GM19351 (cell line): Measurements from ENCODE around the gene CCDC187.

Source experiments
- ATAC-seq: cut with Tn5 transposase; IDR thresholded peaks from one replicate; pipeline ENCODE4 v1.9.1; 2021; ENCODE audit warnings: mild to moderate bottlenecking, moderate library complexity; ENCODE audit not compliant: unreplicated experiment

Gene CCDC187

DNA sequence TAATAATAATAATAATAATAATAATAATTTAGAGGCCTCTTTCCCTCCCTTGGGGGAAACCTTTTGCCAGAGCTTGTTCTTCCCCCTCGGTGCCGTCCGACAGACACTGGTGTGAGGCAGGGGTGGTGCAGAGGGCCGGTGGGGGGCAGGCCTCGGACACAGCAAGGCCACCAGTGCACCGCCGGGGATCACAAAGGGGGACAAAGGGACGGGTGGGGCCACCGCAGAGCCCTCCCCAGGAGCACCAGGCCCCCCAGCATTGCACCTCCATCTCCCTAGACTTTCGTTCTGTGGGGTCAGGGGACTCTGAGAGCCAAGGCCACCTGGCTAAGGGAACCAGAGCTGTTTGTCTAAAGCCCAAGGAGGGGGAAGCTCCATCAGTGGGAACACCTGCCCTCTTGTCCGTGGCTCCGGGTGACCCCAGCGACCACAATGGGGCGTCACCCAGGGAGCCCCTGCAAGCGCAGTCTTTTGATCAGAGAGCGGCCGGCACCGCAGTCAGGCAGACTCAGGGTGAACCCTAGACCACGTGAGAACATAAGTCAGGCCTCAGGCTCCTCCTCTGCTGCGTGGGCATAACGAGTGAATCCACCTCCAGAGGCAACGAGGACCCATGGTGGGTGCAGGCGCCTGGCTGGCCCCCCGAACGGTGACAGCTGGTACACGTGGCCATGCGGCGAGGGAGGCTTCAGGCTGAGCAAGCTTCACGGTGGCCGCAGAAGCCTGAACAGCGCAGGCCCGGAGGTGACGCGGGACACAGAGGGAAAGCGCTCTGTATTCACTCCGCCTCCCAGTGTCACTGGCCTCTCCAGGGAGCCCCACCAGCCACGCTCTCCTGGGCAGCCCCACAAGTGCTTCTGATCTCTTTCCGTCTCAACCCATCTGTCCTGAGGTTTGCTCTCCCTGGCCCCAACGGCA is 46.3 kb downstream of the CCDC187 start:
- ATAC-seq, result no peak

GRCh38 chr9:136255896-136256890 is 47.7 kb downstream of the CCDC187 start:
- no peak for ATAC-seq

- ATAC-seq, result no peak
Observed at GRCh38 chr9:136255166-136255538, 48.7 kb downstream of the CCDC187 start.

DNA sequence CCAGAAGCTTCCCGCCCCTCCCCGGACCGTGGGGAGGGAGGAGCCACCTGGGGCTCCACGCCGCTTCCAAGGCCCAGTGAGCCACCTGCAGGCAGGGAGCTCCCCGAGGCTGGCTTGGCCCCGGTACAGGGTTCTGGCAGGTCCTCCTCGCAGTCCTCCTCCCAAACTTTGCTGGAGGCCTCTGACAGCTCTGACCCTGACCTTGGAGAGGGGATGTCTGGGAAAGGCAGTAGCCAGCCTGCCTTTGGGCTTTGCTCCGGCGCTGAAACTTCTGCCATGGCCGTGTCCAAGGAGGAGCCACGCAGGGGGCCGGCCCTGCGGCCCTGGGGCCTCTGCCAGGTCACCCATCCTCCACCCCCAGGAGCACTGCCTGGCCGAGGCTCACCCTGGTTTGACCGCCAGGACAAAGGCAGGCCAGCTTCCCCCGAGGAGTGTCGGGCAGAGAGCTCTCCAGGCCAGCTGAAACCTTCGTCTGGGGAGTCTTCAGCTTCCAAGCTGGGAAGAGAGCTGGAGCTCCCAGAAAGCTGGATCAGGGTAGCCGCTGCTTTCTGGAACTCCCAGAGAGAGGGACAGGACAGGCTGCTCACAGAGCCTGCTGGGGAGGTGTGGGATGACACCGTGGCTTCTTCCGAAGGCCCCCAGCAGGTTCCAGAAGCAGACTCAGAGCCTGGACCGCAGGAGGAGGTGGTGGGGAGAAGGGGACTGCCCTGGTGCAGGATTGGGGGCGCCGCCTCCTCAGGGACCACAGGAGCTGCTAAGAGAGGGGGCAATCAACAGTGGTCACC is 49.3 kb downstream of the CCDC187 start:
- ATAC-seq, result no peak

DNA sequence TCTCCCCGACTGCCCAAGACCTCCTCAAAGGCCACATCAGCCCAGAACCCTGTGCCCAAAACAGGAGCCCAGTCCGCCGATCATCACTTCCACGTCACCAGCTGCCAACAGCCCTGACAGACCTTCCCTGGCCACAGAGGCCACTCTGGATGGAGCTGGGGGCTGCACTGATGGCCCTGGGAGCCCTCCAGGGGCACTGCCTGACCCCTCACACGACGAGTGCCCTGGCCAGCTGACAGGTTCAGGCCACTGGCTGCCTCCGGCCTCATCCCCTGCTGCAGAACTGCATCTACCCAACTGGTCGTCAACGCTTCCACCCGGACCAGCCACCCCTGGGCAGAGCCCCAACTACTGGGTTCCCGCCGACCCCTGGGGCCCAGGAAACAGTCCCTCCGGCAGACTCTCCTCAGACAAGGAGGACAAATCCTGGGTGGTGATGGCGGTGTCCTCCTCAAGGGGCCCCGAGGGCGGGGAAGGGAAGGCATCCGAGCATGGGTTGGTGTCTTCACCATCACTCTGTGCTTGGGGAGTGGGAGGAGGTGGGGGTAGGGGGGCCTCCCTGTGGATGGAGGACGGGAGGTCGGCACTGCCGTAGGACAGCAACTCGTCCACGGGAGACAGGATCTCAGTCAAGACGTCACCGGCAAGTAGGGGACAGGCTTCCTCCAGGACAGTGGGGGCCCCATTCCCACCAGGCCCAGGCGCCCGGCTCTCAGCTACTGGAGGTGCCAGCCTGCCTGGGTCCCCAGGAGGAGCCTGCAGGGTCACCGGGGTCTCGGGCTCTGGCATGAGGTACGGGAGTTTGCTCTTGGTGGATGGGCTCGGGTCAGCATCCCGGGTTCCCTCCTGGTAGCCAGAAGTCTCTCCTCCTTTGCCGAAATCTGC is 50.4 kb downstream of the CCDC187 start:
- no peak for ATAC-seq

DNA sequence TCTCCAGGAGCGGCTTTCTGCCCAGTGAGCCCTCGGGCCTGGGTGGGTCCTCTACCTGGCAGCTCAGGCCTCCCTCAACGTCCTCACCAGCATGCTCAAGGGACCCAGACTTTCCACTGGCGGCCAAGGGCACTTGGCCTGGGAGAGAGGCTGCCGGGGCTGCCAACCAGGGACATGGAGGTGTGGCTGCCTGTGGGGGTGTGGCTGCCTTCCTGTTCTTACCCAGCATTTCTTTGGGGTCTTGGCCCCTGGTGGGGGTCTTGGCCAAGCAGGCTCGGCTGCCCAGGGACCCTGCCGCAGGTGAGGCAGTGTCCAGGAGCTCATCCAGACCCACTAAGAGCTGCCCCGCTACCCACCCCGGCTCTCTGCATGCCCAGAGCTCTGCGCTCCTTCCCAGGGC is 51.0 kb downstream of the CCDC187 start:
- ATAC-seq, result no peak

DNA sequence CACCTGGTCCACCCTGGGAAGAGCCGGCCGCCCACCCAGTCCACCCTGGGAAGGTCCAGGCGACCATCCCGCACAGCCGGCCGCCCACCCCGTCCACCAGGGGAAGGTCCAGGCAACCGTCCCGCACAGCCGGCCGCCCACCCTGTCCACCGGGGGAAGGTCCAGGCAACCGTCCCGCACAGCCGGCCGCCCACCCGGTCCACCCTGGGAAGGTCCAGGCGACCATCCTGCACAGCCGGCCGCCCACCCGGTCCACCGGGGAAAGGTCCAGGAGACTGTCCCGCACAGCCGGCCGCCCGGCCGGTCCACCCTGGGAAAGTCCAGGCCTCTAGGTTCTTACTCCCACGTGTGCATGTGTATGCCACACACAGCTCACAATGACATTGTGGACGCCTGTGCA is 51.6 kb downstream of the CCDC187 start:
- ATAC-seq, result no peak

DNA sequence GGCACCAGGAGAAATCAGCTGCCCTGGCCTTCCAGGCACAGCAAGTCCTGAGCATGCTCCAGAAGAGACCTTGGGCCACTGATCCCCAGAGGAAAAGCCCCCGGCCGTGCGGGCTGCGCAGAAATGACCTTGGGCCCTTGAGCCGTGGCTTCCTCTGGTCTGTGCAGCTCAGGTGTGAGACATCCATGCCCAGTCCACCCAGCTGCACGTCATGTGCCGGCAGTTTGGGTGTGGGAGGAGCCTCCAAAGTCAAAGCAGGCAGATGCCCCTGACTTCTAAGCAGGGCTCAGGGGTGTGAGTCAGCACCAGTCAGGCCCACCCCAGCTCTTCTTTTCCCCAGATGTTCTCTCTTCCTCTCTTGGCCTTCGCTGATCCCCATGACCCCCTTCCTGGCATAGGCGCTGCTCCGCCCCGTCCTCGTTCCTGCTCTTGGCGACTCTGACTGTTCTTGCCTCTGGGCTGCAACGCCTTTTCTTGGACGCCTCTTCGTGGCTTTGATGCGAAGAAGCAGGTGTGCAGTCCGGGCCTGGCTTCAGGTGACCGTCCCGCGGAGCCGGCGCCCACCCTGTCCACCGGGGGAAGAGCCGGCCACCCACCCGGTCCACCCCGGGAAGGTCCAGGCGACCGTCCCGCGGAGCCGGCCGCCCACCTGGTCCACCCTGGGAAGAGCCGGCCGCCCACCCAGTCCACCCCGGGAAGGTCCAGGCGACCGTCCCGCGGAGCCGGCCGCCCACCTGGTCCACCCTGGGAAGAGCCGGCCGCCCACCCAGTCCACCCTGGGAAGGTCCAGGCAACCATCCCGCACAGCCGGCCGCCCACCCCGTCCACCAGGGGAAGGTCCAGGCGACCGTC is 52.4 kb downstream of the CCDC187 start:
- ATAC-seq, result no peak

DNA sequence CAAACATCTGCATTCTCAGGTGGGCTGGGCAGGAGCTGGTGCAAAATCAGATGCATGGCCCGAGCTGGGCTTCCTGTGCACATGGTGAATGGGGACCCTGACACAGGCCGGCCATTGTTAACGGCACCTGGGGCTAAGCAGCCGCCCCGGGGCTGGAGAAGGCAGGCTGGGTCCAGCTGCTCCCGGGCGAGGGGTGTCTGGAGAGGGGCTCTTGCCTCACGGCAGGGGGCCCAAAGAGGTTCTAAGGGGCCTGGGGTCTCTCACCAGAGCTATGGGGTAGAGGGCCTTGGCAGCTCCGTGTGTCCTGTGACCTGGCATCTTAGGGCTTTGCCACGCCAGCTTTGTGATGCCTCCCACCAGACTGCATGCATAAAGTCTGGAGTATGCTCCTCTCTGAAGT is 53.2 kb downstream of the CCDC187 start:
- ATAC-seq, result no peak

- no peak for ATAC-seq
Observed at GRCh38 chr9:136249877-136250559, 53.9 kb downstream of the CCDC187 start.

DNA sequence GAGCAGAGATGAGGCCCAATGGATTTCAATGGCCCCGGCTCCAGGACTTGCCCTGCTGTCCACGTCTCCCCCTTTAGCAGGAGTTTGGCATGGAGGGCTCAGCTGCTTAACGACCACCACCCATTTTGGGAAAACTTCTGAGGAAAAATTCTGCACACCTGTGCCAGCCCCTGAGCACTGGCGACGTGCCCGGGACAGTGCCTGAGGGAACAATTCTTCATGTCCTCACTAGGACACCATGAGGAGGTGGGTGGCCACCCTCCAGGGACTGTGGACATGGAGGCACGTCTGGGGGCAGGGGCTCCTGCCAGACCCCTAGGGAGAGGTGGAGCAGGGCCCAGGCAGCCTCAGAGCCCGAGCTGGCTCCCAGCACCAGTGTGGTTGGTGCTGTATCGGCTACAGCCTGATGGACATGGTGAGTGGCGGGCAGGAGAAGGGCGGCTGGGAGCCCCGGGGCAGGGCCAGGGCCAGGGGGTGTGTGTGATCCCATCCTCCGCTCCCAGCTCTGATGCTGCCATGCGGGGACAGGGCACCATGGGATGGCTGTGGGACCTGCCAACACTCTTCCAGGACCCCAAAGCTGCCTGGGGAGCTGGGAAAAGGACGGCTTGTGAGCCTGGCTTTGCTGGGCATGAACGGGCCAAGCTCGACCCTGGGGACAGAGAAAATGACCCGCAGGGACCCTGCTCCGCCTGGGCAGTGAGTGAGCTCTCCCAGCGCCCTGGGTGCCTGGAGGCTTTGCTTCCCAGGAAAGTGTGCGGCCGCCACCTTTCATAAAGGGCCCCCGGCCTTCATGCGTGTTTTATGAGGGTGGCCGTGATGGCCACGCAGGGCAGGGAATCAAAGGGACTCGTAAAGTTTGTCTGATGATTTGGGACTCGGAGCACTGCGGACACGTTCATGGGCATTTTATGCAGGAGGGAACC is 54.7 kb downstream of the CCDC187 start:
- ATAC-seq, result no peak

DNA sequence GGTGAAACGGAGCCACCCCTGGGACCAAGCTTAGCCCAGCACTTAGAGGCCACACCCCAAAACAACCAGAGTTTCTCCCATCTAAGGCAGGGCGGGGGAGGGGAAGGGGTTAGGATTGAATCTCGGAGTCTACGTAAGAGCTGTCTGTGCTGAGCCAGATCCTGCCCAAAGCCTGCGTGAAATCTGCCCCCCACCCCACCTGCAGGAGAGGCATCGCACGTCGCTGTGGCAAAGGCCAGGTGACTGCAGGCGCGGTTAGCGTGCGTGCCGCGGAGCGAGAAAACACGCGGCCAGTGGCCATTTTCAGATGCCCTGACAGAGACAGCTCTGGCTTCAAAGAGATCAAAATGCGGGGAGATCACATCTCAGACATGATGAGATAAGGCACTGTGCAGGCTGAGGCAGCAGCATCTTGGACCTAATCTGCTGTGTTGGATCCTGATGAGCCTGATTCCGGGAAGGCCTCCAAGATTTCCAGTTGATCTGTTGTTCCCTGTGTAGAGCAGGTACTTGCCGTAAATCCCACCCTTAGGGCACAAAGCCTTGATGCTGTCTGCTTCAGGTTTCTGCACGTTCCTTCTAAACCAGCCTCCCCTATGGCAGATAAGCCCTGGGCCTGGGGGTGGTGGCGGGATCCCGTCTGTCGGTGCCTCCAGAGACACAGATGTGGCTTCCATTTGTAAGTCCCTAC is 55.8 kb downstream of the CCDC187 start:
- ATAC-seq, result no peak

DNA sequence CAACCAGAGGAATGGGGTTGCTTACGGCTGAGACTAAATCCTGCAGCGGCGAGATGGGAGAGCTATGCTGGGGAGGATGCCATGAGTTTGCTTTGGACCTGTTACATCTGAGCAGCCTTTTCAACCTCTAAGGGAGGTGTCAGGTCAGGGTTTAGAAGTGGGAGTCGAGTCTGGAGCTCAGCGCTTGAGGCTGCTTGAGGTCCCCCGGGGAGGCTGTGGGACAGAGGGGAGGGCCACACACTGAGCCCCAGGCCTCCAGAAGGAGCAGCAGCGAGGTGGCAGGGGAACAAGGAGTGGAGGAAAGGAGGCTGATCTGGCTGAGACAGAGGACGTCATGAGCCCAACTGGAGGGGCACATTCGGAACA is 56.4 kb downstream of the CCDC187 start:
- no peak for ATAC-seq

GRCh38 chr9:136246849-136247550 is 56.9 kb downstream of the CCDC187 start:
- ATAC-seq, result no peak

GRCh38 chr9:136245219-136246150 is 58.4 kb downstream of the CCDC187 start, which contains the start of gene QSOX2:
TSS of gene QSOX2 (minus strand) at chr9:136245812. CDS start at chr9:136245803, 9 bp downstream.
- no peak for ATAC-seq
